LNCaP clone FGC (cell line): ENCODE measurements around the gene BRPF3.

Source experiments
- DNase-seq: peaks from one replicate; pipeline ENCODE4 v3.0.0-alpha.2; 2011; ENCODE audit warnings: low read depth
- H3K4me3 ChIP-seq: 2 replicates; pipeline ENCODE4 v1.5.1; 2011; ENCODE audit warnings: mild to moderate bottlenecking, low read depth, low read length, control low read depth
- TF ChIP-seq, protein P1 (sequence below): IDR thresholded peaks from 2 replicates; pipeline ENCODE4 v1.5.1; 2012; ENCODE audit warnings: mild to moderate bottlenecking; ENCODE audit not compliant: control insufficient read depth, insufficient read depth; ENCODE audit errors: extremely low read depth

Gene BRPF3

DNA sequence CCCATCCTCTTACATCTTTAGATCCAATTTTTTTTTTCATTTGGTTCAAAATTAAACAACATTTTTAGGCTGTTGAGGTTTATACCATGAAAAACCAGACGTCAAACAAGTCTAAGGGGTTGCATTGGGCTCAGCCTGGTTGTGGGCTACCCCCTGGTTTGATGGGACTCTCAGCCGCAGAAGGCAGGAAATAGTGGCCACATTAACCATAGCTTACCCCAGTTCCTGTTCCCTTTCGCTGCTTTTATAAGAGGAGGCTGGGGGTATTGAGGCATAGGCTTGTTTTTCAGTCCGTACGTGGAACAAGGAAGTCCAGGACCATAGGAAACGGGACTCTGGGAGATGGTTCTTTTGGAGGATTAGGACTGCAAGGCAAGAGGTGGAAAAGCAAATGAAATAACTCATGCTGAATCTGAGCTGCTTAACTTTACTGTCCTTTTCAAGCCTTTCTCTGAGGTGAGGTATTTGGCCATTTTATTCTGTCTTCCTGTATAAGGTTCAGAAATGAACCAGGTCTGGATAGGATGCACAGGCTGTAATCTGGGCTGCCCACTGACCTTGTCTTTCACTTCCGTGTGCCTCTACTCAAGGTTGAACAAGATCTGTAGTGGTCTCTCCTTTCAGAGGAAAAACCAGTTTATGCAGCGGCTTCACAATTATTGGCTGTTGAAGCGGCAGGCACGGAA is 7.7 kb downstream of the BRPF3 start:
- TF ChIP-seq, protein P1, sequence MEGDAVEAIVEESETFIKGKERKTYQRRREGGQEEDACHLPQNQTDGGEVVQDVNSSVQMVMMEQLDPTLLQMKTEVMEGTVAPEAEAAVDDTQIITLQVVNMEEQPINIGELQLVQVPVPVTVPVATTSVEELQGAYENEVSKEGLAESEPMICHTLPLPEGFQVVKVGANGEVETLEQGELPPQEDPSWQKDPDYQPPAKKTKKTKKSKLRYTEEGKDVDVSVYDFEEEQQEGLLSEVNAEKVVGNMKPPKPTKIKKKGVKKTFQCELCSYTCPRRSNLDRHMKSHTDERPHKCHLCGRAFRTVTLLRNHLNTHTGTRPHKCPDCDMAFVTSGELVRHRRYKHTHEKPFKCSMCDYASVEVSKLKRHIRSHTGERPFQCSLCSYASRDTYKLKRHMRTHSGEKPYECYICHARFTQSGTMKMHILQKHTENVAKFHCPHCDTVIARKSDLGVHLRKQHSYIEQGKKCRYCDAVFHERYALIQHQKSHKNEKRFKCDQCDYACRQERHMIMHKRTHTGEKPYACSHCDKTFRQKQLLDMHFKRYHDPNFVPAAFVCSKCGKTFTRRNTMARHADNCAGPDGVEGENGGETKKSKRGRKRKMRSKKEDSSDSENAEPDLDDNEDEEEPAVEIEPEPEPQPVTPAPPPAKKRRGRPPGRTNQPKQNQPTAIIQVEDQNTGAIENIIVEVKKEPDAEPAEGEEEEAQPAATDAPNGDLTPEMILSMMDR, result no peak
- DNase-seq, result no peak
- H3K4me3 ChIP-seq, result no peak overlapping the region

DNA sequence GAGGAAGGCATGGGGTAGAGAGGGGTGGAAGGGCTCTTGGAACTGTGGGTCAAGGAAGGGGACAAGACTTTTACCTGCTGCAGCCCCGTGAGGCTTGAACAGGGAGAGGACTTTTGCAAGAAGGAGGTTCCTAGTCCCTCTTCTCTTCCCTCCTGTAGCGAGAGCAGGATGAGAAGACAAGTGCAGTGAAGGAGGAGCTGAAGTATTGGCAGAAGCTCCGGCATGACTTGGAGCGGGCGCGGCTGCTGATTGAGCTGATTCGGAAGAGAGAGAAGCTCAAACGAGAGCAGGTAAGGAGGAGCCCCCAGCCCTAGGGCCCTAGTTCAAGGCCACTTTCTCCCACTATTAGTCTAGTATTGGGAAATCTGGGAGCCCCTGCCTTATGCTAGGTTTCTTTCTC is 10.6 kb downstream of the BRPF3 start:
- TF ChIP-seq, protein P1, result no peak
- no peak overlapping the region for H3K4me3 ChIP-seq
- DNase-seq, result no peak

DNA sequence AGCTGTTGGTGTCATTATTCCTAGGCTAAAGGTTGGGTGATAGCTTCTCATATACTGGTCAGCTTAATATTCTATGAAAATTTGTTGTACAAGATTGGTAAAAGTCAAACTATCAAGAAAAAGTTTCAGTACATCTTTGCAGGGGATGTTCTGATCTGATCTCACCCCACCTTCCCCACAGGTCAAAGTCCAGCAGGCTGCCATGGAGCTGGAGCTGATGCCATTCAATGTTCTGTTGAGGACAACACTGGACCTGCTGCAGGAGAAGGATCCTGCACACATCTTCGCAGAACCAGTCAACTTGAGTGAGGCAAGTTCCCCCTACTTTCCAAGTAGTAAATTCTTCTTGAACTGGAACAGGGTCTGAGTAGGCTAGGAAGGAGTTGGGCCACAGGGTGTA is 13.1 kb downstream of the BRPF3 start:
- DNase-seq, result no peak
- TF ChIP-seq, protein P1, result no peak
- no peak overlapping the region for H3K4me3 ChIP-seq

DNA sequence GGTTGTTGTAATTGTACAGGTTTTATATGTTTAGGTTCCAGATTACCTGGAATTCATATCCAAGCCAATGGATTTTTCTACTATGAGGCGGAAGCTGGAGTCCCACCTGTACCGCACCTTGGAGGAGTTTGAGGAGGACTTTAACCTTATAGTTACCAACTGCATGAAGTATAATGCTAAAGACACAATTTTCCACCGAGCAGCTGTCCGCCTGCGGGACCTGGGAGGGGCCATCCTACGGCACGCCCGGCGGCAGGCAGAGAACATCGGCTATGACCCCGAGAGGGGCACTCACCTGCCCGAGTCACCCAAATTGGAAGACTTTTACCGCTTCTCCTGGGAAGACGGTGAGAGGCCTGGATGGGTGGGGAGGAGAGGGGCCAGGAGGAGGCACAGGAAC is 13.6 kb downstream of the BRPF3 start:
- TF ChIP-seq, protein P1, result no peak
- no peak for DNase-seq
- no peak overlapping the region for H3K4me3 ChIP-seq

DNA sequence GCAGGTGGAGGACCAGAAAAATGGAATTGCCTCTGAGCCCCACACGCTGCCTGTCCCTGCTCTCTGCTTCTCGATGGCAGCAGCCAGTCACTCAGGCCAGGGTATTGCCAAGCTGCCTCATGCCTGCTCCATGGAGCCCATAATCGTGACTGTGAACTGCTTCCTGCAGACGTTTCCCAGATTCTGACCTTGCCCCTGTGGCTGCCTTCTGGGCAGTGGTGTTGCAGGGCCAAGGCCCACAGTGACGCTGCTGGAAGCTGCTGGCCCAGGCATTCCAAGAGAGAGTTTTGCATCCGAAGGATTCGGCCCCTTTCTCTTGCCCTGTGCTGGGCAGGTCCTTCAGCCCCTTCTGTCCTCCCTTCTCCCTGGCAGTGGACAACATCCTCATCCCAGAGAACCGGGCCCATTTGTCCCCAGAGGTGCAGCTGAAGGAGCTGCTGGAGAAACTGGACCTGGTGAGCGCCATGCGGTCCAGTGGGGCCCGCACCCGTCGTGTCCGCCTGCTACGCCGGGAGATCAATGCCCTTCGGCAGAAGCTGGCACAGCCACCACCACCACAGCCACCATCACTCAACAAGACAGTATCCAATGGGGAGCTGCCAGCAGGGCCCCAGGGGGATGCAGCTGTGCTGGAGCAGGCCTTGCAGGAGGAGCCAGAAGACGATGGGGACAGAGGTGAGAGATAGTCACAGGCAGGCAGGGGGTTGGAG is 14.5 kb downstream of the BRPF3 start:
- TF ChIP-seq, protein P1, result no peak
- no peak overlapping the region for H3K4me3 ChIP-seq
- DNase-seq, result no peak

DNA sequence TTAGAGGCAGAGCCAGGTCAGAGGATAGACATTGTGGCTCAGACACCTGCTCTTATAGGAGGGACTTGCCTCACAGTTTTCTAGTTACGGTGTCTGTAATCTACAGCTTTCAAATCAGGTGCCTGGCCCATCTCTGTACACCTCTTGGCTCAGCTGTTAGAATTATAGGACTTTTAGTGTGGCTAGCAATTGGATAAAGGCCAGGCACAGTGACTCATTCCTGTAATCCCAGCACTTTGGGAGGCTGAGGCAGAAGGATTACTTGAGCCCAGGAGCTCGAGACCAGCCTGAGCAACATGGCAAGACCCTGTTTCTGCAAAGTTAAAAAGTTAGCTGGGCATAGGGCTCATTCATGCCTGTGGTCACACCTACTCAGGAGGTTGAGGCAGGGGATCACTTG is 20.0 kb downstream of the BRPF3 start:
- DNase-seq, result no peak
- TF ChIP-seq, protein P1, result no peak
- H3K4me3 ChIP-seq, result no peak overlapping the region
